HG02678 (cell line): ENCODE data around the gene NLGN1.

ENCODE experiments used
- ATAC-seq: cut with Tn5 transposase; IDR thresholded peaks from one replicate; pipeline ENCODE4 v1.9.1; 2021; ENCODE audit warnings: mild to moderate bottlenecking, moderate library complexity; ENCODE audit not compliant: unreplicated experiment

The NLGN1 gene

DNA sequence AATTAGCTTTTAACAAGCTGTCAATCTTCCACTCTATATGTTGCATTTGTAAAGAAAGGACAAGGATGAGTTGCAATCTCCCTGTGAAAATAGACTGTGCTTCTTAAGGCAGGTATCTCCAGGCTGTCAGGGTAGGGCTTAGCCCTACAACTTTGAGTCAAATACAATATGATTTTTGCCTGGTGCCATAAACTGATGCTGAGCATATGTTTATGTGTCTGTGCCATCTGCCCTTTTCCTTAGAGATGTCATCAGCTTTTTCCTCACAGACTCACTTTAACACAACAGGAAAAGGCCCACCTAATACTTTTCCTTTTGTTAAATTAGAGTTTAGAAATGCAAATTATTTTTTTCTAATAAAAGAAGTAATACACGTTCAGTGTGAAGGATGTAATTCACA, 548.3 kb downstream of the NLGN1 start:
- ATAC-seq, result no peak

DNA sequence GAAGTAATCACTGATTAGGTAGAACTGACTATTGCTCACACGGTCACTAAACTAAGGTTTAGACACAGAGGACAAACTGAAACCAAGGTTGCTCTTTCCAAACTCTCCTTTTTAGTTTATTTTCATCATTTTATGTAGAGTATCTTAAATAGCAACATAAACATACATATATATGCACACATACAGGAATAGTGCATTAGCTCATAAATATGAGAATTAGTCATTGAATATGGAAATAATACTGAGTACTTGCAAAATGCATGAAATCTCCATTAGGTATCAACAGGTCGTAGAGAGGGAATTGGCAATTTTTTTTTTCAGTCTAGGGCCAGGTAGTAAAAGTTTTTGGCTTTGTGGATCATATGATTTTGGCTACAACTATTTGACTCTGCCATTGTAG, 557.1 kb downstream of the NLGN1 start:
- no peak for ATAC-seq

DNA sequence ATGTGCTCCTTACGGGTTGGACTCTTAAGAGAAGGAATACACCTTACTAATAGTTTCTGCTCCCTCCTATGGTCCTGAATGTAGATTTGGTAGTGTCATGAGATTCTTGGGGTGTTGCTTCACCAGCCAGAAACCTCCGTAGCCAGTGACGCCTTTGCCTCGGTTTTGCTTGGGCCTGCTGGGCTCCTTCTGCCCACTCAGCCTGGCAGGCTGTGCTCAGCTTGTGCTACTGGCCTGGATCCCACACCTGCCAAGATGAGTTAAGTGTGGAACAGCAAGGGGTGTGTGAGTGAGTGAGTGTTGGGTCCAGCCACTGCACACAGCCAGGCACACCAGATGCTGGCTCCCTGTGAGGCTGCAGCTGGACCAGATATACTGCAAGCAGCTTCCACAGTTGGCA, 560.1 kb downstream of the NLGN1 start:
- ATAC-seq, result no peak

DNA sequence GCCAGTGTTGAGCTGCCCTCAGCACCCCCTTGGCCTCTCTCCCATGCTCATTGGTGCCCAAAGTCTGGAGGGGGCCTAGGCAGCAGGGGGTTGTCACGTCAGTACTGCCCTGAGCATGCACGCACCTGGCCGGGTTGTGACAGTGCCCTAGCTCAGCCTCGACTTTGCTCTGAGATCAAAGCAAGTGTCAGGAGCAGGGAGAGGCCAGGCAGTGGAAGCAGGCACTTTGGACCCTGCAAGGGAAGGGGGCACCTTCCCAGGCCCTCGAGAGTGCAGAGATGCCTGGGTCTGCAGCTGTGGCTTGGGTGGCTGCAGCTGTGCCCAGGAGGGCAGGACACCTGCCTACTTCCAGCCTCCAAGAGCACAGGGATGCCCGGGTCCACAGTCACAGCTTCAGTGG, 561.3 kb downstream of the NLGN1 start:
- no peak for ATAC-seq

DNA sequence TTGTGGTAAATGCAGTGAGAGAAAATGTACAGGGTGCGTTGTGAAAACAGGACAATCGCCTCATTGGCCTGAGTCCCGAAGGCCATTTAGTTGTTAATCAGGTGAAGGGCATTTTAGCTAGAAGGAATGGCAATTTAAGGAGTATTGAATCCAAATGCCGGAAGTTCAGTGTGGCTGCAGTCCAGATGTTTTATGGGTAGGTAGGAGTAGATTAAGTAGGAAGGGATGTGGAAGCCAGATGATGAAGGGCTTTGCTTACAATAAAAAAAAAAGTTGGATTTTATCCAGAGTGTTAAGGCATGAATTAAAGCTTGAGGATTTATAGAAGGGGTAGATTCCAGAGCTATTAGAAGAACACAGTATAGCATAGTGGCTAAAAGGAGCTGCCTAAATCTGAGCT, 572.7 kb downstream of the NLGN1 start:
- ATAC-seq, result no peak

DNA sequence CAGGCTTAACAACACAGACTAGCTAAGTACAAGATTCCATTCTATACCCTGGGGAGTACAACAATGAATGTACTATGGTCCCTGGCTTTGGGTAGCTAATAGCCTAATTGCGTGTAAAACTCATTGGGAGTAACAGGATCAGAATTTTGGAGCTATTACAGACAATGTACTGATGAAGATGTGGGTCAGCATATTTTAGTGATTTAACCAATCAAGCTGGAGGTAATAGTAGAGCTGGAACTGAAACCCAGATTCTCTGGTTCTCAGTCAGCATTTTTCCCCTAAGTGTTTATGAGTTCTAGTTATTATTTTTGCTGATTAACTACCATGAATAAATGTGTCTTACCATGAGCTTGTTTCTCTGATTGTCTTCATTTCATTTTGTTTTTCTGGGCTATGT, 578.7 kb downstream of the NLGN1 start:
- no peak for ATAC-seq

DNA sequence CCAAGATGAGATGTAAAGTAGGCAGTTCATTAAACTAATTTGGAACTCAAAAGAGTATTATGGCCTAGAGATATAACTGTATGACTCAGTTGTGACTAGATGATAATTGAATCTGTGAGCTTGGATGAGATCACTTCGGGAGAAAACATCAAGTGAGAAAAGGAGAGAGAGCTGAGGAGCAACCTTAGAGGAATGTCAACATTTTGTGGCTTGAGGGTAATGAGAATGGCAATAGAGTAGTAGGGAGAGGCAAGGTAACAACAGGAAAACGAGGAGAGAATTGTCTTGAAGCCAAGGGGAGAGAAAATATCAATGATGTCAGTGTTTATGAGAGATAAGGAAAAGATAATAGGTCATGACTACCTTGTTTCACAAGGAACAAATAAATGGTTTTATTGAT, 580.2 kb downstream of the NLGN1 start:
- no peak for ATAC-seq

DNA sequence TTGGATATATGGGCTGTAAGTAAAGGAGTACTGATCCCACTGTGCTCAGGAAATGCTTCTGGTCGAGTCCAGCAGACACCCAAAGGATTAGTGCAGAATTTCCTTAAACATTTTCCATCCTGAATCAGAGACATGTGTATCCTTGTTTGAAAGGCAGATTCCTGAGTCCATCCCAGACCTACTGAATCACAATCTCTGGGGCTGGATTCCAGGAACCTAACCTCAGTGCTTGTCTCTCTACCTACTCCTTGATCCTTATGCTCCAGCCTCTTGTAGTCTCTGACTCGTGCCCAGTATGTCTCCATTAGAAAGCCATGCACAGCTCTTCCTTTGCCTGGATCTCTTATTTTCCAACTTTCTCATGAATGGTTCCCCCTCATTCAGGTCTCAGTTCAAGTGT, 585.8 kb downstream of the NLGN1 start:
- no peak for ATAC-seq

DNA sequence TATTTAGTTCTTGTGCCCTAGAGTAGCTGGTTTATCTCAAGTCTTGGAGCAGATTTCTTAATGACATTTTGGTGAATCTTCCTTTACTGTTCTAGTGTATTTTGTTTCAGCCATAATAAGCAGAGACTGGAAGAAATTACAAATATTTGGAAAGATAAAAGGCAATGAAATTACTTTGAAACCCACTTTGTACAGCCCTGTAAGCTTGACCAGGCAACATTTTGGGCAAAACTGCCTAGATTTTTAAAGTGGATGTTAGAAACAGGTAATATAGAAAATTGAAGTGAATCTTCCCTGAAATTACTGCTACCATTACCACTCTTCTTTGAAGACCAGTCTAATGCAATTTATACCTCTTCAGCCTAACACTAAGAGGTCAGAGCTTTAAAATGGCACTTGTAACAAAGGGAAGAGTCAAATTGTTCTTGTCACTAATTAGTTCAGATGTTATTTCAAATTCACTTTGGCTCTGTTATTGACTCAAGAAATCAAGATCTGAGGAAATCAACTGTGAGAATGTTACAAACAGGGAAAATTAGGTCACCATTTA, 589.4 kb downstream of the NLGN1 start:
- no peak for ATAC-seq

DNA sequence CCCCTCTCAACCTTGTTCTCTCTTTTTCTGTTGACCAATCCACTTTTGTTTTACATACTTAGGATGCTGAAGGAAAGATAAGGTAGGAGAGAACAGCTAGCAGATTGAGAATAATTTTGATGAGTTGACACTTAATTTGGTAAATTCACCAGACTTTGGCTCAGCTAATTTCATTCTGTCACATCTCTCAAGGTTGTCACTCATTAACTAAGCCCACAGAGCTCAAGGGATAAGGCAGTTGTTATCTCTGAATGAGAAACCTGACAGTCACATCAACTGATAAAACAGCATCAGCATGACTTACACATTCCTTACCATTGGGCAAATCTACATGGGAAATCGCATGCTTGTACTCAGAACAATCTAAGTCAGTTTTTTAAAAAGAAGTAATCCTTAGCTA, 591.4 kb downstream of the NLGN1 start:
- no peak for ATAC-seq

DNA sequence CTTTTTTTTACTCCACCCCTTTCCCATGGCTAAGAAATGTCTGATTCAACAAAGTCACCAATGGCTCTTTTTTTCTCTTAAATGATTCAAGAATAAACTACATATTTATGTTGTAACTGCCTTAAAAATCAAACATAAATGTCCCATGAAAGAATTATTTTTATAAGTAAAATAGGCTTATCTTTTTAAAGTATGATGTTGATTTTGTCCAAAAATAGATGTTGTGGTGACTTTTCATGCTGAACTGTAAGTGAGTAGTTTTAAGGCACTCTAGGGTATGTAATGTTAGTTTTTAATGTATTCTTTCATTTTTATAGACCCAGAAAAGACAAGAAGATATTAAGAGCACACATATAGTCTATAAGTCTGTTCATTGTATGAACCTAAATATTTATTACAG, 594.9 kb downstream of the NLGN1 start:
- no peak for ATAC-seq

DNA sequence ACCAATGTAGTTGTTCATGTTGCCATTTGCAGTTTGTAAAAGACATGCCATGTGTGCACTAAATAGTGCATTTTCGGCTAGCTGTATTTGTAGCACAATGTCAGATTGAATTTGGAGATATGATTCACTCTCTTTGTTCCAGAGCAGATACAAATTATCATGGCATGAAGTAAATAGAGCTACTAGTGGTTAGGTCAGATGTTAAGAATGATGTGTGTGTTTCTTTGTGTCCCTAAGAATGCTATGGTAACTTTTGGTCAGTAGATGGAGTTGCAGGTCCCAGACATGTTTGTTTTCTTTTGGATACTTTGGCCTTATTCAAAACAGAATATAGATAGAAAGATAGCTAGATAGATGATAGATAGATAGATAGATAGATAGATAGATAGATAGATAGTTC, 595.8 kb downstream of the NLGN1 start:
- ATAC-seq, result no peak

DNA sequence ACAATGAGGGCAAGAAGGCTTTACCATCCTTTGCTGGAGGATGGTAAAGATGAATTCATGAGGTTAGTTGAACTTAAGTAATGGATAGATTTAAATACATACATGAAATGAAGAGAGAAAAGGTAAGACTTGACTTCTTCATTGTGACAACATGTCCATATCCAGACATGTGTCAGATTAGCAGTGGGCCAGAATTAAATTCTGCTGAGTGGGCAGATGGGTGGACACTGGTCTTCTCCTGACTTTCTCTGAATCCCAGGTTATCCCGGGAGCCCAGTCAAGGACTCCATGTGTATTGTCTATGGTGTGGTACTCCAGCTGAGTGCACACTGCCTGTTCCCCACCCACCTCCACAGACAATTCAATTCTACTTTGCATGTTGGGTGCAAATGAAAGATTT, 603.1 kb downstream of the NLGN1 start:
- no peak for ATAC-seq

DNA sequence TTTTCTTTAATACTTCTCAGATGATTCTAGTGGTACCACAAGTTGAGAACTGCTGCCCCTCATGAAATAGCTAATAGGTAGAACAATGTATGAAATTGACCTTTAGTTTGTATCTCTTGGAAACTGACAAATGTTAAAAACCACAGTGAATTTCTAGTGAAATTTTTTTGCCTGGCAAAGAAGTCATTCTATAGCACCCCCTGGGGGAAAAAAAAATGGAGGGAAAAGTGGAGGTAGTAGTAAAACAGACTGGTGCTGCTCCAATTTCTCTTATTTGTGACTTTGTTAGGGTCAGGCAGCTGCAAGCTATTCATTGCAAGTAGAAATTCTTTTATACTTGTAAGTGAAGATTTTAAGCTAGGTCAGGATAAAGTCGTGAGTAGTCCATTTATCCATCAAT, 605.0 kb downstream of the NLGN1 start:
- no peak for ATAC-seq

DNA sequence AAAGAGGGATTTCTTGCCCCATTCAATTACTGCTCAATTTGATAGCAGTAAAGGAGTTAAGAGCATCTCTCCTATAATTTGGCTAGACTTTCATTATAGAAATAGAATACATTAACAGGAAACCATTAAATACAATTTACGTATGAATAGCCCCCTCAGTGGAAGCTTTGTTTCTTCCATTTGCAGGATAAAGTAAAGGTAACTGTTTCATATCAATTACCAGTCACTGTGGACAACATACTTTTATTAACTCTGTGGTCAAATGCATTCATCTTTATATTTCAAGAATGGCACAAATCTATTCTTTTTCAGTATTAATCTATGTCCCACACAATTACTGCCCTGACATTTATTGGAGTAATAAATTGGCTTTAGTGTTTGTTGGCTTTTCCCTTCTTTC, 613.4 kb downstream of the NLGN1 start:
- ATAC-seq, result no peak

DNA sequence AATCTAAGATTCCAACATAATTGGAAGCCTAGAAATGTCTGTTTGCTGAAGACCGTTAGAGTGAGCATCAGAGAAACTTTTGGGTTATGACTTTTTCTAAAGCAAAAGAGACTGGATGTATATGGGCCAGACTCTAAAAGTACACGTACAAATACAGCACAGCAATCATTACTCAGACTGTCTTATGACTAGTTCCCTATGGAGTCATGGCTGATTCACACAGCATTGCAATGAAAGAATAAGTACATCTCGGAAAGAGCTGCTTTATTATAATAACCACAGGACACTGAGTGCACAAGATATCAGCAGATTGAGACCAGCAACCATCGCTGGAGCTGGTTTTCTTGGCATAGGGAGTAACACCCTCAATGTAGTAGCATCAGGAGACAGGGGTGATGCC, 618.6 kb downstream of the NLGN1 start:
- ATAC-seq, result no peak

DNA sequence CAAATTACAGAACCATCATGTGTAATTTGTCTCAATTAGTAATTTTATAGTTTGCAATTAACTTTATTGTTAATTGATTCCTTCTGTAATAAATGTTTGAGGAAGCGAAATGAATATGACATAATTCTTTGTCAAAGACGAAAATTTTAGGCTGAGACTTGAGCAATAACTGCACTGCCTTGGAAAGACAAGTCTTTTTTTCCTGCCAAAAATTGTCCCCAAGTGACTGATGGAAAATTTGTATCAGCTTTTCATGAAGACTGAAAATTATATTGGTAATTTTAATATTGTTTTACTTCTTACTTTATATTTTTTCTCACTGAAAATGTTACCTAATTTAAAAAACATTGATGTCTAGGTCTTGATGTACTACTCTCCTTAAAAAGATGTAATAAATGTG, 622.6 kb downstream of the NLGN1 start:
- no peak for ATAC-seq

DNA sequence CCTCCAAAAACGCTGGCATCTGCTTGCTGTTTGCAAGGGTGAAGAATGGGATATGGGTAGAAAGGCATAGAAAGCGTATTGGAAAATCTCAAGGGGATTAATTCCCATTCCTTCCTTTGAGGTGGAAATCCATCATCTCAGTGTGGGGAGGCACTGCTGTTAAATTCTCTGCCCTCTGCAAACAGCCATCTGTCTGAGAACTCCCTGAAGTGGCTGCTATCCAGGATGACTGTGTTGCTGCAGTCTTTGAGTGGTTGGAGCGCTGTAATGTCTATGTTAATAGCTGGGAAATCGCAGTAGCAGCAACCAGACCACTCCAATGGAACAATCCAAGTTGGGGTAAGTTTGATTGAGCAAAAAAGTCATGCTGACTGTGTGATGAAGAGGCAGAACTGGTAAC, 625.9 kb downstream of the NLGN1 start:
- ATAC-seq, result no peak

DNA sequence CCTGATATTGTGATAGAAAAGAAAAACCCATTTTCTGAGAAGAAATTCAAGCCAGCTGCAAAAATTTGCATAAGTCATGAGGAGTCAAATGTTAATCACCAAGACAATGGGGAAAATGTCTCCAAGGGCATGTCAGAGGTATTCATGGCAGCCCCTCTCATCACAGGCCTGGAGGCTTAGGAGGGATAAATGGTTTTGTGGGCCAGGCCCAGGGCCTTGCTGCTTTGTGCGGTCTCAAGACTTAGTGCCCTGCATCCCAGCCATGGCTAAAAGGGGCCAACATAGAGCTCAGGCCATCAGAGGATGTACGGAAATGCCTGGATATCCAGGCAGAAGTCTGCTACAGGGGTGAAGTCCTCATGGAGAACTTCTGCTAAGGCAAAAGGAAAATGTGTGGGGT, 631.1 kb downstream of the NLGN1 start:
- no peak for ATAC-seq

DNA sequence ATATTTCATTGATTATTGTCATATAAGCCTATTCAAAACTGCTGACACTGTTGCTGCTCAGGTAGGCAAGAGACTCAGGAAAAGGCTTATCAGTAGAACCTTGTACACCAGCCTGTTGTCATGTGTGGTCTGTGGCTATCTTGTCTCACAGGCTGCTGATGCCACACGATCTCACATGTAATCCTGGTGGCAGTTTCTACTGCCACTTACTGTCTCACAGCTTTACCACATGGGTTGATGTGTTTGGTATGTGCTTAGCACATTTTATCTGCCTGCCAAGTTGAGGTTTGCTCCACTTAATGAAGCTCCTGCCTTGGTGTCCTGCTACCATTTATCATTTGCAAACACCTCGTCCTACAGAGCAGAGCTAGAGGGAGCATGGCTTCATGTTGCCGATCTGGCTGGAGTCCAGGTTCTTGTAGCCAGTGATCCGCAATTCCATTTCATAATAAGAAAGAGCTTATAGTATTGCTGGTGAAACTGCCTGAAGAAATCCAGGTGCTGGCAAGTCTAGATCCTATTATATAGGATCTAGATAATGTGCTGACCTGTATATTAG, 637.9 kb downstream of the NLGN1 start:
- ATAC-seq, result no peak

DNA sequence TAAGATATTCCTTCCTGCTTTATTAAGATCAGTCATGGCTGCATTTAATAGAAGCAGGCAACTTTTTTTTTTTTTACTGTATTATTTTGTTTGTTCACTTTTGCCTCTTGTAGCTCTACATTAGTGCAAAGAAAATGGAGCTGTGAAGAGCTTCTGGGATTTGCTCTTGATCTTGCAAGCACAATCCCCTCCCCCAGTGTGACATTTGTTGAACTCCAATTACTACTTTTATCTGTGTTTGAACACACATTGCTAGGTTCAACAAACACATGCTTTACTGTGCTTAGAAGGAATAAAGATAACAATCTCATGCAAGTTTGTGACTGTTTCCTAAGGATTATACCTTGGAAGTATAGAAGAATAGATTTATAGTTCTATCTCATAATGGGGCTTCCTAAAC, 648.8 kb downstream of the NLGN1 start:
- ATAC-seq, result no peak

DNA sequence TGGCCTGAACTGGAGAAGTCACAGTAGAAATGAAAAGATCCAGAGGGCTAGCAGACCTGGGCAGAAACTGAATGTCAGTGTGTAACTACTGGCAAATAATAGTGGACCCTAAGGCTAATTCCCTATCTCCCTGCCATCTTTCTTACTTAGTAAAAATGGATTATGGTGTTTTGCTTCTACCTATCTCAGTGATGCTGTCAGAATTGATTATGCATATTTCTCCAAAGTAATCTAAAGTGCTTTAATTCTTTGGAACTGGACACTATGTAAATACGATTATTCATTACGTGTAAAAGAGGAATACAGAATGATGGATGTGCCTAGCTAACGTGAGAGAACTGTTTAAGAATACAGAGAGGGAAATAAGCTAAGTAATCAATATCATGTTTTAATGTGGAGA, 651.9 kb downstream of the NLGN1 start:
- no peak for ATAC-seq

DNA sequence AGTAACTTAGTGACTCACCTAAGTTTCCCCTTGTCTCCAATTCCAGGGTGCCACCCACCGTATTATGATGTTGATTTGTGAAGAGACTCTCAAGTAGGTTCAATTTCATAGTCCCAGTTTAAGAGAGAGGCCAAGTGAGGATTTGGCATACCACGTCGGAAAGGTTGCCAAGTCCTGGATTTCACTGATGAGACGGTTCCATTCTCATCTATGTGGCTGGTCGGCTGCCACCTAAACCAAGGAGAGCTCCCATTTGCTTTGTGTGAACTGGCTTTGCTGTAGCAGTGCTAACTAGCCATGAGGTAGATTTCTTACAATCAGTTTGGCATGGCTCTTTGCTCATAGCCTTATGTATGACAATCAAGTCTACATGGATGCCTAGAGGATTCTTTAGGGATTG, 653.6 kb downstream of the NLGN1 start:
- no peak for ATAC-seq

DNA sequence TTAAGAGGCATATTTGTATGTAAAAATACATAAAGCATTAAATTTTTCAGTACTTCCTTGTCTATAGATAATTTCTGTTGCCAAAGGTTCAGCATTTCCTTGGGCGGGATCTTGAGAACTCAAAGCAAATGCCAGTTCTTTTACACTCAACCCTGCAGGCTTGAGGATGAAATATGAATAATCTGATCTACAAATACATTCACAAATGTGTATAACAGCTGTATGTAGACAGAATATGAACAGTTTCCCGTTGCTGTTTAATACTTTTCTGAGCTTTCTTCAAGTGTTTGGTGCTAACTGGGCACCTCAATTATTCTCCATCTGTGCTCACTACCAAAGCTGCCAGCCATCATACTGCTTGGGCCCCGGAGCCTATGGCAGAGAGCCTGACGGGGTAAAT, 661.3 kb downstream of the NLGN1 start:
- no peak for ATAC-seq
